ENCODE results near the gene DHRS2.

Gene DHRS2

GRCh38 chr14:23660290-23661226, 24.4 kb downstream of the DHRS2 start:
- ChIA-PET POLR2A (no interaction called here), CTCF (no interaction called here)
- TF ChIP-seq FOXA1 (IDR thresholded peaks at IDR 0.05) (no peak), FOXK2 (IDR thresholded peaks at IDR 0.05) (no peak), SUZ12 (IDR thresholded peaks at IDR 0.05) (no peak), ZNF384 (IDR thresholded peaks at IDR 0.05) (no peak), TARDBP (IDR thresholded peaks at IDR 0.05) (no peak), NFRKB (IDR thresholded peaks at IDR 0.05) (no peak), CTBP1 (IDR thresholded peaks at IDR 0.05; ENCODE audit: borderline replicate concordance) (no peak), LEF1 (IDR thresholded peaks at IDR 0.05; ENCODE audit: borderline replicate concordance) (no peak), FOXM1 (IDR thresholded peaks at IDR 0.05; ENCODE audit: borderline replicate concordance) (no peak), ARNT (IDR thresholded peaks at IDR 0.05) (no peak), L3MBTL2 (conservative IDR thresholded peaks at IDR 0.05) (no peak), SP1 (IDR thresholded peaks at IDR 0.05) (no peak), ELF4 (IDR thresholded peaks at IDR 0.05) (no peak), PKNOX1 (IDR thresholded peaks at IDR 0.05) (no peak)
- DNase-seq (ENCODE audit: extremely low spot score) = no peak

GRCh38 chr14:23661542-23661941, 25.4 kb downstream of the DHRS2 start:
- TF ChIP-seq FOXA1 (IDR thresholded peaks at IDR 0.05) = no peak
- no peak for TF ChIP-seq ZNF384 (IDR thresholded peaks at IDR 0.05)
- no peak for TF ChIP-seq LEF1 (IDR thresholded peaks at IDR 0.05; ENCODE audit: borderline replicate concordance)
- no peak for TF ChIP-seq ARNT (IDR thresholded peaks at IDR 0.05)
- TF ChIP-seq PKNOX1 (IDR thresholded peaks at IDR 0.05) = no peak
- no peak for TF ChIP-seq FOXK2 (IDR thresholded peaks at IDR 0.05)
- TF ChIP-seq BHLHE40 (IDR thresholded peaks at IDR 0.05; ENCODE audit: borderline replicate concordance) = no peak
- TF ChIP-seq TARDBP (IDR thresholded peaks at IDR 0.05) = no peak
- no peak for TF ChIP-seq ELF4 (IDR thresholded peaks at IDR 0.05)
- no peak for TF ChIP-seq FOXM1 (IDR thresholded peaks at IDR 0.05; ENCODE audit: borderline replicate concordance)
- TF ChIP-seq SP1 (IDR thresholded peaks at IDR 0.05) = no peak
- no peak for TF ChIP-seq L3MBTL2 (conservative IDR thresholded peaks at IDR 0.05)
- no peak for TF ChIP-seq NFRKB (IDR thresholded peaks at IDR 0.05)
- no peak for DNase-seq (ENCODE audit: extremely low spot score)
- ChIA-PET CTCF (no interaction called here), POLR2A (no interaction called here)

- no peak for DNase-seq (ENCODE audit: extremely low spot score)
- ChIA-PET CTCF (no interaction called here), POLR2A (no interaction called here)
- no peak for TF ChIP-seq NFRKB (IDR thresholded peaks at IDR 0.05)
- TF ChIP-seq FOXM1 (IDR thresholded peaks at IDR 0.05; ENCODE audit: borderline replicate concordance) = no peak
- no peak for TF ChIP-seq TARDBP (IDR thresholded peaks at IDR 0.05)
- no peak for TF ChIP-seq FOXA1 (IDR thresholded peaks at IDR 0.05)
- no peak for TF ChIP-seq BHLHE40 (IDR thresholded peaks at IDR 0.05; ENCODE audit: borderline replicate concordance)
- TF ChIP-seq L3MBTL2 (conservative IDR thresholded peaks at IDR 0.05) = no peak
- TF ChIP-seq CTBP1 (IDR thresholded peaks at IDR 0.05; ENCODE audit: borderline replicate concordance) = no peak
- no peak for TF ChIP-seq HDGF (IDR thresholded peaks at IDR 0.05; ENCODE audit: borderline replicate concordance)
- TF ChIP-seq LEF1 (IDR thresholded peaks at IDR 0.05; ENCODE audit: borderline replicate concordance) = no peak
- TF ChIP-seq ZNF384 (IDR thresholded peaks at IDR 0.05) = no peak
- no peak for TF ChIP-seq ARNT (IDR thresholded peaks at IDR 0.05)
- no peak for TF ChIP-seq SUZ12 (IDR thresholded peaks at IDR 0.05)
- no peak for TF ChIP-seq PKNOX1 (IDR thresholded peaks at IDR 0.05)
- TF ChIP-seq ELF4 (IDR thresholded peaks at IDR 0.05) = no peak
- no peak for TF ChIP-seq FOXK2 (IDR thresholded peaks at IDR 0.05)
- no peak for TF ChIP-seq SP1 (IDR thresholded peaks at IDR 0.05)
Observed at GRCh38 chr14:23663127-23663526, 27.0 kb downstream of the DHRS2 start.

- ChIA-PET POLR2A (no interaction called here), CTCF (no interaction called here)
- TF ChIP-seq FOXK2 (IDR thresholded peaks at IDR 0.05) (no peak), FOXM1 (IDR thresholded peaks at IDR 0.05; ENCODE audit: borderline replicate concordance) (no peak)
- no peak for DNase-seq (ENCODE audit: extremely low spot score)
Observed at GRCh38 chr14:23663711-23664110, 27.5 kb downstream of the DHRS2 start.

GRCh38 chr14:23664207-23664885, 28.2 kb downstream of the DHRS2 start:
- TF ChIP-seq ZNF384 (IDR thresholded peaks at IDR 0.05) = no peak
- TF ChIP-seq BHLHE40 (IDR thresholded peaks at IDR 0.05; ENCODE audit: borderline replicate concordance) = no peak
- TF ChIP-seq FOXA1 (IDR thresholded peaks at IDR 0.05) = no peak
- no peak for TF ChIP-seq FOXM1 (IDR thresholded peaks at IDR 0.05; ENCODE audit: borderline replicate concordance)
- TF ChIP-seq CTBP1 (IDR thresholded peaks at IDR 0.05; ENCODE audit: borderline replicate concordance) = no peak
- POLR2A ChIA-PET = no interaction called here
- CTCF ChIA-PET = interaction anchor here (2.2 kb wide), 1 partner anchor 247 kb away, joined by 14 read pairs; no protein-coding TSS in a partner anchor
- DNase-seq (ENCODE audit: extremely low spot score) = no peak
